ENCODE data around the gene CHIC2. TPM values are rescaled to one million over a fixed set of nuclear protein-coding genes. Genes with fewer than 3 reads are reported as not detected.

The CHIC2 gene
- total and polyA plus RNA-seq, 4 experiments from 2014 or later: 45.3 to 120 (median 49.6) TPM

- no peak overlapping the region for H3K27ac ChIP-seq (ENCODE audit: low read depth, low read length)
- peaks cover 0 to 4% (median 0%) of the 10 kb centered on the region in 8 donors for H3K9me3 Mint-ChIP-seq
- peaks cover 0 to 4% (median 0%) of the 10 kb centered on the region in 4 donors for H3K4me1 Mint-ChIP-seq
- H3K4me1 ChIP-seq (ENCODE audit: insufficient read depth, low read length): no peaks in the 10 kb centered on the region
- DNase-seq: no peak
- CTCF ChIA-PET (ENCODE audit: partially characterized antibody): no interaction called here
- intact Hi-C loops (cut with micrococcal nuclease): no loop called here
- H3K27ac Mint-ChIP-seq: no peak overlapping the region
- peaks cover 0 to 7% of the 10 kb centered on the region in 2 donors for H3K36me3 Mint-ChIP-seq
- POLR2A ChIA-PET (ENCODE audit: partially characterized antibody): no interaction called here
- H3K9me3 ChIP-seq (ENCODE audit: control insufficient read depth in 1 of 2, low read length in 2 of 2): no peaks in the 10 kb centered on the region
- no peak overlapping the region for H3K4me3 ChIP-seq (ENCODE audit: low read length in 2 of 2)
- no peaks in the 10 kb centered on the region for H3K27me3 Mint-ChIP-seq
- no peak overlapping the region for H3K4me3 Mint-ChIP-seq
- no peaks in the 10 kb centered on the region for H3K27me3 ChIP-seq (ENCODE audit: insufficient read depth, low read length)
- H3K36me3 ChIP-seq (ENCODE audit: insufficient read depth, low read length): no peaks in the 10 kb centered on the region
These were observed 83.3 kb downstream of the CHIC2 start for GRCh38 chr4:53981066-53981465.

- Mint-ChIP-seq H3K9me3 (peaks cover 0 to 11% (median 5%) of the 10 kb centered on the region in 8 donors), H3K27me3 (no peaks in the 10 kb centered on the region), H3K4me3 (no peak overlapping the region), H3K4me1 (no peaks in the 10 kb centered on the region), H3K27ac (no peak overlapping the region), H3K36me3 (peaks cover 2 to 12% of the 10 kb centered on the region in 2 donors)
- ChIA-PET CTCF (ENCODE audit: partially characterized antibody) (interaction anchor here (1.8 kb wide), 1 partner anchor 16 kb away, joined by 4 read pairs; no protein-coding TSS in a partner anchor), POLR2A (ENCODE audit: partially characterized antibody) (no interaction called here)
- Histone ChIP-seq H3K27me3 (ENCODE audit: insufficient read depth, low read length) (no peaks in the 10 kb centered on the region), H3K27ac (ENCODE audit: low read depth, low read length) (no peak overlapping the region), H3K4me1 (ENCODE audit: insufficient read depth, low read length) (no peaks in the 10 kb centered on the region), H3K4me3 (ENCODE audit: low read length in 2 of 2) (no peak overlapping the region), H3K9me3 (ENCODE audit: control insufficient read depth in 1 of 2, low read length in 2 of 2) (no peaks in the 10 kb centered on the region), H3K36me3 (ENCODE audit: insufficient read depth, low read length) (no peaks in the 10 kb centered on the region)
- intact Hi-C loops (cut with micrococcal nuclease): no loop called here
- no peak for DNase-seq
These were observed 89.8 kb downstream of the CHIC2 start for GRCh38 chr4:53974561-53974960.

- no peak overlapping the region for H3K27ac ChIP-seq (ENCODE audit: low read depth, low read length)
- H3K4me3 ChIP-seq (ENCODE audit: low read length in 2 of 2): no peak overlapping the region
- DNase-seq: no peak
- Mint-ChIP-seq H3K4me1 (no peaks in the 10 kb centered on the region), H3K27ac (no peak overlapping the region), H3K36me3 (peaks cover 0 to 2% of the 10 kb centered on the region in 2 donors), H3K9me3 (peaks cover 0 to 14% (median 4%) of the 10 kb centered on the region in 8 donors), H3K4me3 (no peak overlapping the region), H3K27me3 (no peaks in the 10 kb centered on the region)
- intact Hi-C loops (cut with micrococcal nuclease): no loop called here
- H3K27me3 ChIP-seq (ENCODE audit: insufficient read depth, low read length): no peaks in the 10 kb centered on the region
- POLR2A ChIA-PET (ENCODE audit: partially characterized antibody): no interaction called here
- no peaks in the 10 kb centered on the region for H3K4me1 ChIP-seq (ENCODE audit: insufficient read depth, low read length)
- no peaks in the 10 kb centered on the region for H3K9me3 ChIP-seq (ENCODE audit: control insufficient read depth in 1 of 2, low read length in 2 of 2)
- CTCF ChIA-PET (ENCODE audit: partially characterized antibody): no interaction called here
- H3K36me3 ChIP-seq (ENCODE audit: insufficient read depth, low read length): no peaks in the 10 kb centered on the region
These were observed 96.4 kb downstream of the CHIC2 start for GRCh38 chr4:53967986-53968385.

- H3K4me3 Mint-ChIP-seq: no peak overlapping the region
- ChIA-PET CTCF (ENCODE audit: partially characterized antibody) (no interaction called here), POLR2A (ENCODE audit: partially characterized antibody) (no interaction called here)
- no peaks in the 10 kb centered on the region for H3K36me3 Mint-ChIP-seq
- no peaks in the 10 kb centered on the region for H3K9me3 ChIP-seq (ENCODE audit: control insufficient read depth in 1 of 2, low read length in 2 of 2)
- no peak overlapping the region for H3K4me3 ChIP-seq (ENCODE audit: low read length in 2 of 2)
- H3K9me3 Mint-ChIP-seq: peaks cover 0 to 3% (median under 1%) of the 10 kb centered on the region in 8 donors
- H3K36me3 ChIP-seq (ENCODE audit: insufficient read depth, low read length): no peaks in the 10 kb centered on the region
- H3K4me1 ChIP-seq (ENCODE audit: insufficient read depth, low read length): no peaks in the 10 kb centered on the region
- H3K4me1 Mint-ChIP-seq: no peaks in the 10 kb centered on the region
- intact Hi-C loops (cut with micrococcal nuclease): no loop called here
- no peaks in the 10 kb centered on the region for H3K27me3 ChIP-seq (ENCODE audit: insufficient read depth, low read length)
- no peak overlapping the region for H3K27ac ChIP-seq (ENCODE audit: low read depth, low read length)
- no peak for DNase-seq
- no peaks in the 10 kb centered on the region for H3K27me3 Mint-ChIP-seq
- no peak overlapping the region for H3K27ac Mint-ChIP-seq
These were observed 100.6 kb downstream of the CHIC2 start for GRCh38 chr4:53963781-53964180.

GRCh38 chr4:53963336-53963735 is 101.1 kb downstream of the CHIC2 start:
- no peak for DNase-seq
- H3K4me1 ChIP-seq (ENCODE audit: insufficient read depth, low read length): no peaks in the 10 kb centered on the region
- intact Hi-C loops (cut with micrococcal nuclease): no loop called here
- Mint-ChIP-seq H3K4me1 (no peaks in the 10 kb centered on the region), H3K27ac (no peak overlapping the region), H3K36me3 (no peaks in the 10 kb centered on the region), H3K27me3 (no peaks in the 10 kb centered on the region), H3K9me3 (peaks cover 0 to 3% (median under 1%) of the 10 kb centered on the region in 8 donors), H3K4me3 (no peak overlapping the region)
- ChIA-PET POLR2A (ENCODE audit: partially characterized antibody) (no interaction called here), CTCF (ENCODE audit: partially characterized antibody) (no interaction called here)
- no peak overlapping the region for H3K4me3 ChIP-seq (ENCODE audit: low read length in 2 of 2)
- H3K27me3 ChIP-seq (ENCODE audit: insufficient read depth, low read length): no peaks in the 10 kb centered on the region
- no peaks in the 10 kb centered on the region for H3K36me3 ChIP-seq (ENCODE audit: insufficient read depth, low read length)
- H3K27ac ChIP-seq (ENCODE audit: low read depth, low read length): no peak overlapping the region
- H3K9me3 ChIP-seq (ENCODE audit: control insufficient read depth in 1 of 2, low read length in 2 of 2): no peaks in the 10 kb centered on the region

- POLR2A ChIA-PET (ENCODE audit: partially characterized antibody): no interaction called here
- CTCF ChIA-PET (ENCODE audit: partially characterized antibody): no interaction called here
- intact Hi-C loops (cut with micrococcal nuclease): no loop called here
These were observed 101.7 kb downstream of the CHIC2 start for GRCh38 chr4:53962516-53963225.

GRCh38 chr4:53961351-53961750 is 103.1 kb downstream of the CHIC2 start:
- ChIA-PET POLR2A (ENCODE audit: partially characterized antibody) (no interaction called here), CTCF (ENCODE audit: partially characterized antibody) (no interaction called here)
- no peak overlapping the region for H3K4me3 ChIP-seq (ENCODE audit: low read length in 2 of 2)
- no peaks in the 10 kb centered on the region for H3K9me3 ChIP-seq (ENCODE audit: control insufficient read depth in 1 of 2, low read length in 2 of 2)
- no peak for DNase-seq
- H3K4me3 Mint-ChIP-seq: no peak overlapping the region
- H3K4me1 ChIP-seq (ENCODE audit: insufficient read depth, low read length): no peaks in the 10 kb centered on the region
- no peaks in the 10 kb centered on the region for H3K36me3 ChIP-seq (ENCODE audit: insufficient read depth, low read length)
- intact Hi-C loops (cut with micrococcal nuclease): no loop called here
- no peaks in the 10 kb centered on the region for H3K27me3 ChIP-seq (ENCODE audit: insufficient read depth, low read length)
- no peak overlapping the region for H3K27ac ChIP-seq (ENCODE audit: low read depth, low read length)
- H3K27ac Mint-ChIP-seq: no peak overlapping the region
- H3K4me1 Mint-ChIP-seq: no peaks in the 10 kb centered on the region
- H3K9me3 Mint-ChIP-seq: no peaks in the 10 kb centered on the region
- H3K36me3 Mint-ChIP-seq: no peaks in the 10 kb centered on the region
- no peaks in the 10 kb centered on the region for H3K27me3 Mint-ChIP-seq

More at GRCh38 chr4:53962516-53963225, 101.7 kb downstream of the CHIC2 start:
- no peaks in the 10 kb centered on the region for H3K4me1 Mint-ChIP-seq
- Histone ChIP-seq H3K27me3 (ENCODE audit: insufficient read depth, low read length) (no peaks in the 10 kb centered on the region), H3K9me3 (ENCODE audit: control insufficient read depth in 1 of 2, low read length in 2 of 2) (no peaks in the 10 kb centered on the region), H3K27ac (ENCODE audit: low read depth, low read length) (no peak overlapping the region), H3K36me3 (ENCODE audit: insufficient read depth, low read length) (no peaks in the 10 kb centered on the region), H3K4me1 (ENCODE audit: insufficient read depth, low read length) (no peaks in the 10 kb centered on the region), H3K4me3 (ENCODE audit: low read length in 2 of 2) (no peak overlapping the region)
- H3K4me3 Mint-ChIP-seq: no peak overlapping the region
- no peaks in the 10 kb centered on the region for H3K36me3 Mint-ChIP-seq
- H3K27ac Mint-ChIP-seq: no peak overlapping the region
- H3K9me3 Mint-ChIP-seq: no peaks in the 10 kb centered on the region
- DNase-seq: no peak
- H3K27me3 Mint-ChIP-seq: no peaks in the 10 kb centered on the region

Measured in CD4-positive, alpha-beta memory T cell (primary cell).